ENCODE results near the gene FAM222A.

FAM222A gene

DNA sequence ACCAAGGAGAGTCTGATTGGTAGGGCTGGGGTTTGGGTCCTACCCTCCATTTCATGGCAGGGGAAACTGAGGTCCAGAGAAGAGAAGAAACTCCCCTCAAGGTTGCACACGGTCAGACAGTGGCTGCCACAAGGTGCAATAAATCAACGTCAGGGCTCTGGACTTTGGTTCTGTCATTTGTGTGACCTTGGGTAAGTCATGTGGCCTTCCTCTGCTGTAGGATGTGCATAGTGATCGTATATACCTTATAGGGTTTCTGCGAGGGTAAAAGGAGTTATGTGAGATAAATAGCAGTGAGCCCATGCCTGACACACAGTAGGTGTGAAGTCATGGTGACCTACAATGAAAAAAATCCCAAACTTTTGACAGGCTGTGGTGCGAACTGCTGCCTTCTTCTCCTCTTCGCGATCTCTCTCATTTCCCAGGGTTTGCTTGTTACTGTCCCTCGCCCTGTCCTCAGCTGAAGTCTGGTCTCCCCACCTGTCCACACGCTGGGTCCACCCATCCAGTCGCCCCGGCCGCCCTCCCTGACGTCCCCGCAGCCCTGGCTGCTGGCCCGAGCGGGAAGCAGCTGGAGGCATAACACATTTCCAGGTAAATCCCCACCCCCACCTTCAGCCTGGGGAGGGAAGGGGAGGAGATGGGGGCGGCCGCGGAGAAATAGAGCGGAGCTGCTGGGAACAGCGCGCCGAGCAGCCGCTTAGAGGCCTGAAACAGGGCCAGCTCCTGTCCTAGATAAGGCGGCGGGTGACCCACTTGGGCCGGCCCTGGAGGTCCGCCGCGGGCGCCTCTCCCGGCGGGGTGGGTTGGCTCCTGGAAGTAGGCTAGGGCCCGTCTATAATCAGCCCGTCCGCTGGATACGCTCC is 1.8 kb upstream of the FAM222A start:
- no peak for DNase-seq

DNA sequence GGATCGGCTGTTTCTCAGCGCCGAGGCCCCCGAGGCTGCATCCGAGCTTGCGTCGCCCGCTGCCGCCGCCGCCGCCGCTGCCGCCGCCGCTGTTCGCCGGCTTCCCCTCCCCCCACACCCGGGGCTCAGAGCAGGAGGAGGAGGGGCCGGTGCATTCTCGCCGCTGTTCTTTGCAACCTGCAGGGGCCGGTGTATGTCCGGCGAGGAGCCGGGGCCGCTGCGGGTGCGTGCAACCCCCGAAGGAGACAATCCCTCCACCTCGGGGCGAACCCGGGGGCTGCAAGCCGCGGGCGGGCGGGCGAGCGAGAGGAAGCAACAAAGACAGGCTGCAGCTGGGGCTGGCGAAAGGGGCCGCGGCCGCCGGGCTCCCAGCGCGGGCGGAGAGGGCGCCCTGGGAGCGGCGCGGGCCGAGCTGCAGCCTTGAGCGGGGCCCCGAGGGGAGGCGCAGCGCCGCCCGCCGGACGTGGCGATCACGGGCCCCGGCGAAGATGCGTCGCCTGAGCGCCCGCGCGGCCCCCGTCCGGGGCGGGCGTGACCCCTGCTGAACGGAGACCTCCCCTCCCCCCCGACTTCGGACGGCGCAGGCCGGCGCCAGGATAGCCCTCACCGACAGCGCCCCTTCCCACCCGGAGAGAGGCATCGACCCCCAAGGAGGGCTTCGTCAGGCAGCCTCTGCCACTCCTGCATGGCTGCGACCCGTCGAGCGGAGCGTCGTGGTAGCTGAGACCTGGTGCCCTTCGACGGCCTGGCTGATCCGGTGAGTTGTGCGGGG is 702 bp downstream of the FAM222A start:
- DNase-seq = peak; percentile 46

DNA sequence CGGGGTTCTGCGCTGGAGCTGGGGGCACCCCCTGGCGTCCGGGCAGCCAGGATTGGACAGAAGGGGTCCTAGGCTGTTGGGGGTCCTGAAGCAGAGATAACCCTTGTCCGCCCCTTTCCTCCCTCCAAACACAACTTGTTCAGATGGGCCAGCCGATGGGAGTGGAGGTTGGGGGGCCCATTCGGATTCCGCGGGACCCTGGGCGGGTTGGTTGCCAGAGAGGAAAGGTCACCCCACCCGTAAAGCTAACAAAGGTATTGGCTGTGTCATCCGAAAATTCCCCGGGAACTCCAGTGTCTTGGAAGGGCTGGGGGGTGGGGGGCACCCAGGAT is 1.3 kb downstream of the FAM222A start:
- DNase-seq = no peak

DNA sequence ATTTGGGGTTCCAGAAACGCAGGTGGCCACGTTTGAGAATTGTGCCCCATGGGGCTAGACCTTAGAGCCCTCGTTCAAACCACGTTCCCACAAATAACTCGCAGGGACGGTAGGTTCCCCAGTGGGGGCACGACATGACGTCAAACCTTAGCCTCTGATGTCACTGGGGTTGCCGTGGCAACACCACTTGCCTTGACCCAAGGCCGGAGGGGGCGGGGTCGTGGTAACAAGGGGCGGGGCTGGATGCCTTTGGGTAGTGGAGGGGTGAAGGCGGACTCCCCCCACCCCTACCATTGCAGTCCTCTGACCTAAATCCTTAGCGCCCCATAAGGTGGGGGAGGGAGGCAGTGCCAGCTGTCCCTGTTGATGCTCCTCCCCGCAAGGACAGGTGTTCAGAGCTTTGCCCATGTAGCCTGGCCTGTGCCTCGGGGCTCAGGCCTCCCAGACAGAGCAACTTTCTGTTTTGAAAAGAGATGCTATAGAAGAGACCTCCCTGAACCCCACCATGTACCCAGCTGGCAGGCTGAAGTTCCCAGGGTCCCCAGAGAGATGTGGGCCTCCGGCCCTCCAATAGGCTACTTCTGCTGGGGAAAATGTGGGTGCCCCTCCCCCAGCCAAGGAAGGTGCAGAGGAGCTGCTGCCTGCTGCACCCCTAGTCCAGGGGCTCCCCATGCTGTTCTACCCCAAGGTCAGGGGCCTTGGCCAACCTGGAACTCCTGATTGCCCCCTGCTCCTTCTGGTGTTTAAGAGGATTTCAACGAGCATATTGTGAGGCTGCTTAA is 1.9 kb downstream of the FAM222A start:
- DNase-seq = no peak

DNA sequence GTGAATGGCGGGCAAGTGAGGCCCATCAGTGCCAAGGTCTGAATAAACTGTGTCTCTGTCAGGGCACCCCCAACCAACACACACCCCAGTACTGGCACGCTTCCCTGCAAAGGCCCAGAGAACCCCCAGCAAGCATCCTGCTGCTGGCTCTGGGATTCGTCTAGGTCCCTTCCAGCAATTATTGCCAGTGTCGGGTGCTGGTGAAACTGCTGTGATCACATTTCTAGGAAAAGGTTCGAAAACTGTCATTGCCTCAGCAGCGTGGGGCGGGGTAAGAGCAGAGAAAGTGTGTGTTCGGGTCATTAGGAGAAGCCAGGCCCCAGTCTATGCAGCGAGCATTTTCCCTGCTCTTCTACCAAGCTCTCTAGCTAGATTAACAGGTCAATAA is 2.5 kb downstream of the FAM222A start:
- DNase-seq = no peak

DNA sequence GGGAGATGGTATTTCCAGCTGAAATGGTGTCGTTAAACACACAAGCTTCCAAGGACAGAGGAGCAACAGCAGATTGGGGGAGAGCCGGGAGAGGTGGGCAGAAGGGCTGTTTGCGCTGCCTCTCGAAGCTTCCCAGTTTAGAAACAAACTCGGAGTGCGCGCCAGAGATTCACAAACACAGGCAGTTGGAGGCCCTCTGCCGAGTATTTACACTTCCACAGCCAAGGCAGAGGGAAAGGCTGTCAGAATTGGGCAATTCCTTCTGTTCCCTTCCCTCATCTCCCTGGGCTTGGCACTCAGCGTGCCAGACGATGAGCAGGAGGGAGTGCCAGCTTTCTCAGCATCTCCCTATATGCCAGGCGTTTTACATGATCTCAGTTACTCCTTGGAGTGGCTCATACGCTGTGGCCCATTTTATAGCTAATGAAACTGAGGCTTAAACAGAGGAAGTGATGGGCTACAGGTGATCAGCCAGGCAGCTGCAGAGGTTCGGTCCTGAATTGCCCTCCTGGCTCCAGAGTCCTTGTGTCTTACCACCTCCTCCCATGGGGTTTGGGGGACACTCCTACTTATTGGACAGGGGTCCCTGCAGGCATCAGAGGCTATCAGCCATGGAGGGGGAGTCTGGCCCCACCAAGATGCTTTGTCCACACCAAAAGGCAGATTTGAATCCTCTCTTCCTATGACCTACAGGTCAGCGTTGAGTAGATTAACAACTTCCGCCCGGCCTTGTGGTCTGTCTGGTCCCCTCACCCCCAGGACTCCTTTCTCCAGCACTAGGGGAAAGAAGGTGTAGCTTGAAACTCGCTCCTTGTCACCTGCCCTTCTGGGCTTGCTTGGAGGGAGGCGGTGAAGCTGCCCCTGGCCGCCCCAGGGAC is 3.1 kb downstream of the FAM222A start:
- DNase-seq = no peak

DNA sequence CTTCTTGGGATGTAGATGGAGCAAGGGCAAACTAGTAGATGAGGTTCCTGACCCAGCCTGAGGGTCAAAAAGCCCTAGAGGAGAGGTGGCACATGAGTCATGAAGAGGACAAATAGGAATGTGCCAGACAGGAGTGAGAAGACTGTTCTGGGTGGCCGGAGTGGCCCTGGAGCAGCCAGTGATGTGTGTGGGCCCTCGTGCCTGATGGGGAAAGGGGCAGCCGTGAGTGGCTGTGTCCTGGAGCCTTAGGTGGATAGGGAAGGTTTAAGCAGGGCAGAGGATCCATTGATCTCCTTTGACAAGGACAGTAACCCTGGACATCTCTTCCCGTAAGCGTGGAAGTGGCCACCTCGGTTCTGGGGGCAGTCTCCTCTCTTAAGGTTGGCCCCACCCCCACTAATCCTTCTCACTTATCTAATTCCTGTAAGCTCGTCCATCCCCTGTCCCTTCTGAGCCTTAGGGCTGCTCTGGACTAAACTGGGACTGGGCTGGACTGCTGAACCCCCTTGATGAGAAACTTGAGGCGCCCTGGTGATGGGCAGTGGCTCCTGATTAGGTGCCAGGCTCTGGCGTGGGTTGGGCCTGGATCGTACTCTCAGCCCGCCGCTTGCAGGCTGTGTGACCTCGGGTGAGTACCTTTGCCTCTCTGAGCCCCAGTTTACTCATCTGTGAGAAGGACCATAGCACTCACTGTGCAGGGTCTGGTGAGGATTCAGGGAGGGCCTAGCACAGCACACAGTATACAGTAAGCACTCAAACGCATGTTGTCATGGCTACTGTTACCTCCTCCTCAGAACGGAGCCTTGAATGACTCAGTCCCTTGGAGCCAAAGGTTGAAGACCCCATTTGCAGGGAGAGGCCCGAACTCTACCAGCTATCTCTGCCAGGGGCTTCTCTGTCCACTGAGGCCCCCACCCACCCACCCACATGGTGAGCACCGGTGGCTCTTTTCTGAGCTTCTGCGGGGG is 4.0 kb downstream of the FAM222A start:
- no peak for DNase-seq

DNA sequence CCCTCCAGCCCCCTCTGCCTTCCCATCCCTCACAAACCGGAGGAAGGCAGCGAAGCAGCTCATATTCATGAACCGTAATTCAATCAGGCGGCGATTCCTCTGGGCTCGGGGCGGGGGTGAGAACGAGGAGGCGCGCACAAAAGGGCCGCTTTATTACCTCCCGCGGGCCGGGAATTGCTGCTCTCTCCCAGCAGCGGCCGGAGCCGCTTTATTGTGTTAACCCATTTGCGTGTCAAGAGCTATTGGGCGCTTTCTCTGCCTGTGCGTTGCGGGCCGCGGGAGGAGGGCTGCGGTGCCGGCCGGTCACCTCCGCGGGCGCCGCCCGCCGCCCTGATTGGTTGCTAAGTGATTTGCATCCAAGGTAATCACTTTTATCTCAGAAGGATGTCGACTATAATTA is 4.8 kb downstream of the FAM222A start:
- DNase-seq = no peak

DNA sequence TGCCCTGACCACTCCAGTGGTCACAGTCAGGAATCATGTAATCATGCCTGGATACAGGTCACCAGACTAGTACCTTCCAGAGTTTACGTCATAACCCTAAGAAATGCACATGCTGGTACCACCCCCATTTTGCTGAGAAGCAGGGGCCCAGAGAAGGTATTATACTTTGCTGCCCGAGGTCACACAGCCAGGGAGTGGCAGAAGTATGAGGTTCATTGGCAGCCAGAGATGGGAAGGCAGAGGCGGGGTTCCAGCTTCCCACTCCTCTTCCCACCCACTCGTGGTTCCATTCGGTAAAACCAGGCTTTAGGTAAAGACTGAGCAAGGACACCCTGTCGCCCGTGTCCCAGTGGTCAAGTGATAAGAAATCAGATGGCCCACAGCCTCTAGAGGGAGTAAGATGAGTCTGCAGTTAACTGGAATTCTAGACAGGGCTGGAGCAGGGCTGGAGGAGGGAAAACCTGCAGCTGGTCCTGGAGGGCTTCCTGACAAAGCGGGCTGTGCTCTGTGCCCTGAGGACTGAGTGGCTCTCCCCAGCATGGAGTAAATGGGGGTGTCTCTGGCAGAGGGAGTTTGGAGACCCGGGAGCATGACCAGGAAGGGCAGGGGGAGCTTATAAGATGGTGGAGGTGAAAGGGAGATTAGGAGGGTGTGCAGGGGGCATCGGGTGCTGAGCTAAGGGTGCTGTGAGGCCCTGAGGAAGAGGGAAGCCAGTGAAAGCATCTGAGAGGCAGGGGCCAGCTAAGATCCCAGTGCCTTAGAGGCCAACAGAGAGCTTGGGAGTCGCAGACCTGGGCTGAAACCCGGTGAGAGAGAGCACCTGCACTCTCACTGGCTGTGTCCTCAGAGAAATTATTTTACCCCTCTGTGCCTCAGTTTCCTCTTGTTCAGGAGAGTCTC is 5.7 kb downstream of the FAM222A start:
- no peak for DNase-seq

DNA sequence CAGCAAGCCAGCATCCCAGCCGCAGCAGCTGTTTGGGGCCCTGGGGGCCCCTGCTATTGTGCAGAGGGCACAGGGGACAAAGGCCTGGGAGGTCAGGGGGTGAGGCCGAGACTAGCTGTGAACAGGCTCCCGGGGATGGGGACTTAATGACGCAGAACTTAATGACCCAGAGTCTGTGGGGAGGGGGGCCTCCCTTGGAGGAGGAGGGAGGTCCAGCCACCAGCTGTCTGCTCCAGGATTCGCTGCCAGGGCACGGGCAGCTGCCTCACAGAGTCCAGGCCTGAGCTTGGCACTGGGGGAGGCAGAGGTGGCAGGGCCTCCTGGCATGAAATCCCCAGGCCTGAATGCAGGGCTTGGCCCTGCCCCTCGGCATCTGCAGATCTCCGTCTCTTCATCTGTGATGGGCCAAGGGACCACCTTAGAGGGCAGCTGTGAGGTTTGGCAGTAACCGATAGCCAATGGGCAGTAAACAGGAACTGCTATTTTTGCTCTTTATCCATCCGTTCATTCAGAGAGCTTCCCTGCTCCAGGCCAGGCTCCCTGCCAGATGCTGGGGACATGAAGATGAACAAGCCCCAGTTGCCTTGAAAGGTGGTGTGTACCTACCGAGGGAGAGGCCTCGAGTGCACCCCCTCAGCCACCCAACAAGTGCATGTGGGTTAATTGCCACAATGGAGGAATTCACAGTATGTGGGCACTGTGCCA is 6.7 kb downstream of the FAM222A start:
- no peak for DNase-seq

DNA sequence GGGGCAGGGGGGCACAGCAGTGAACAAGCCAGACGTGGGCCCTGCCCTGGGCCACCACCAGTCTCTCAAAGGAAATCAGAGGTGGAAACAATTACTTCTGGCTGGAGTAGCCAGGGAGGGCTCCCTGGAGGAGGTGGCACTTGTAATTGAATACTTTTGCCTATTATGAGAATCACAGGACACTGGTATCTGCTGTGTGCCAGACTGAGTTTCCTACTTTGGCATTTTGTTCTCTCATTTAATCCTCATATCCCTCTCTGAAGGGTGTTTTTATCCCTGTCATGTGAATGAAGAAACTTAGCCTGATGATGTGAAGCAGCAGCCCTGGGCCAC is 7.2 kb downstream of the FAM222A start:
- DNase-seq = no peak

DNA sequence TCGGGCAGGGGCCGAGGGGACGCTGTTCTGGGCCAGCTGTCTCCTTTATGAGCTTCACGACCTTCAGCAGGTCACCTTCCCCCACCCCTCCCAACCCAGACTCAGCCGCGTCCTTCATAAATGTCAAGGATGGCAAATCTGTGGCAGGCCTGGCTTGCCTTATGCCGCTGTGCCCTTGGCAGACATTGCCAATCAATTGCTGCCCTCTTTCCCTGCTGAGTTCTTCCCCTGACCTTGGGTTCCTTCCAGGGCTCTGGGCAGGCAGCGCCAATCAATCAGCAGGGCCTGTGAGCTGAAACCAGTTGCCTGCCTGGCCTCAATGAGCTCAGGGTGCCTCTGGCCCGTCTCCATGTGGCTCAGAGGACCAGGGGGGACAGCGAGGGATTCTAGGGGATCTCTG is 7.7 kb downstream of the FAM222A start:
- DNase-seq = no peak

DNA sequence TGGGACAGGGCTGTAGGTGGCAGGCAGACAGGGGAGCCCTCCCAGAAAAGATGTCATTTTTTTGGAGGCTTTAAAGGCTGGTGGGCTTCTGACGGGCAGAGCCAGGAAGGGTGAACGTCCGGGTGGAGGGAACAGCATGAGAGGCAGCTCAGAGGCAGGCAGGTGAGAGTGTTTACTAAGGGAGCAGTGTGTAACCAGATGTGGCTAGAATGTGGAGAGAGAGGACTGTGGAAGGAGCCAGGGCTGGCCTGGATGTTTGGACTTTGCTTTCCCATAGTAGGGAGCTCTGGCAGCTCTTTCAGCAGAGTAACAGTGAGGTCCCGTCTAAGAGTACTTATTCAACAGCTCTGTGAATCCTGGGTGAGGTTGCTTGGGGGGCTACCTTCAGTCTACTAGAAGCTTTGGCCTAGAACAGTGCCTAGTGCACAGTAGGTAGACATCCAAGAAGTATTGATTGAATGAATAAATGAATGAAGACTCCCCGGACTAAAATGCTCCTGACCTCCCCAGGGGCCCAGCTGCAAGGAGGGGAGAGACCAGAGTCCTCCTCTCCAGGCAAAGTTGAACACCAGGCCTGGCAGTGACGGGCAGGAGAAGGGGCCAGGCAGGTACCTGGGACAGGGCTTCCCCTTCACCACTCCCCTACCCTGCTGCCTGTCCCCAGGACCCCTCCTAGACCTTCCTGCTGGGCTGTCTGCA is 8.5 kb downstream of the FAM222A start:
- no peak for DNase-seq

DNA sequence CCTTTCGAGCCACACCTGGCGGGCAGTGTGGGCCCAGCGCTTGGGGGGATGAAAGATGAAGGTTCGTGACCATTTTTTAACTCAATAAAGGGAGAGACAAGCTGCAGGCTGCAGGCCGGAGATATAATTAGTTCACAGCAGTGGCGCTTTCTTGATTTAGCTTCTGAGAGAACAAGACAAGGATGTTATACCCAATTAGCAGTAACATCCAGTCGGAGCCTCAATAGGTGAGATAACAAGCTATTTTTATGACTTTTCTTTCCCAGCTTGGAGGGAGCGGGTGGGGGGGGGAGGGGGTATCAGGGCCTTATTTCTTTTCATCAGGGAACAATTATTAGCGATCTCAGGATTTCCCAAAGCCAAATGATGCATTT is 9.1 kb downstream of the FAM222A start:
- no peak for DNase-seq

DNA sequence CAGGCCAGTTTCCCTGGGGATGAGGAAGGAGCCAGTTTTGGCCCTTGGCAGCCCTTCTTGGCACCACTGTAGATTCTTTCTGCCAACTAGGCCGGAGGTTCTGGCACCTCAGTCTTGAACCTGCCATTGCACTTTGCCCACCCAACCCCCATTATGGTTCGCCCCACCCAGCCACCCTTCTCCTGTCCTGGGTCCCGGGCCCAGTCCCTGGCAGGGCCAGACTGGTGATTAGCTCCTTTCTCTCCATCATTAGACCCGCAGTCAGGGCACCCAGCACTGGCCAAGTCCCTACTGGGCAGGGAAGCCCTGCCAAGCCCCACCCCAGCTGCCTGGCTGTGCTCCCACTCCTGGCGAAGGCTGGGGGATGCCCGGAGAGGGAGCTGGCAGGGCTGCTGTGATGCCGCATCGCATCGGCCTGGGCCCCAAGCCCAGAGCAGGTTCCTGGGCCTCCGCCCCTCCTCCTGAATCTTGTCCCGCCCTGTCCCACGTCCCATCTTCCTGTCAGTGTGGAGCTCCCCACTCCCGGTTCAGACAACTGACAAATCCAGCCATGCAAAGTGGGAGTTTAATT is 9.8 kb downstream of the FAM222A start:
- no peak for DNase-seq

DNA sequence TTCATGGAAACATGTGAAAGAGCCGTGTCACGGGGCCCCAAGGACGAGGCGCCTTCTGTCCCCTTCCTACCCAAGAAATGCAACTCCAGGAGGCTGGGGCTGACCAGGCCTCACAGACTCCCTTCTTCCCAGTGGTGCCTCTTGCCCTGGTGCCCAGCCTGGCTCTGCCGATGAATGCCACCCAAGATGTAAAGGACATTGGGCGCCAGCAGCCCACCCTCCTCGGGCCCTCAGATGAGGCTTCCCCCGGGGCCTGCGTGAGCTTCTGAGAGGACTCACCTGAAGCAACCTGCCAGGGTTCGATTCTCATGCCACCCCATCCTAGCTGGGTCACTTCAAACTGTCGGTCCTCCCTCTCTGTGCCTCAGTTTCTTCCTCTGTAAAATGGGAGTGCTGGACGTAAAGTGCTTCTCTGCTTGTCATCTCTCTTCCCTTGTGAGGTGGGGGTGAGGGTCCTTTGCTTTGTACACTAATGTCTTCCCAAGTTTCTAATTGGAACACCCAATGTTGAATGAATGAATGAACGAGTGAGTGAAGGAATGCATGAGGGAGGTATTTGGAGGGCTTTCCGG is 10.8 kb downstream of the FAM222A start:
- no peak for DNase-seq

DNA sequence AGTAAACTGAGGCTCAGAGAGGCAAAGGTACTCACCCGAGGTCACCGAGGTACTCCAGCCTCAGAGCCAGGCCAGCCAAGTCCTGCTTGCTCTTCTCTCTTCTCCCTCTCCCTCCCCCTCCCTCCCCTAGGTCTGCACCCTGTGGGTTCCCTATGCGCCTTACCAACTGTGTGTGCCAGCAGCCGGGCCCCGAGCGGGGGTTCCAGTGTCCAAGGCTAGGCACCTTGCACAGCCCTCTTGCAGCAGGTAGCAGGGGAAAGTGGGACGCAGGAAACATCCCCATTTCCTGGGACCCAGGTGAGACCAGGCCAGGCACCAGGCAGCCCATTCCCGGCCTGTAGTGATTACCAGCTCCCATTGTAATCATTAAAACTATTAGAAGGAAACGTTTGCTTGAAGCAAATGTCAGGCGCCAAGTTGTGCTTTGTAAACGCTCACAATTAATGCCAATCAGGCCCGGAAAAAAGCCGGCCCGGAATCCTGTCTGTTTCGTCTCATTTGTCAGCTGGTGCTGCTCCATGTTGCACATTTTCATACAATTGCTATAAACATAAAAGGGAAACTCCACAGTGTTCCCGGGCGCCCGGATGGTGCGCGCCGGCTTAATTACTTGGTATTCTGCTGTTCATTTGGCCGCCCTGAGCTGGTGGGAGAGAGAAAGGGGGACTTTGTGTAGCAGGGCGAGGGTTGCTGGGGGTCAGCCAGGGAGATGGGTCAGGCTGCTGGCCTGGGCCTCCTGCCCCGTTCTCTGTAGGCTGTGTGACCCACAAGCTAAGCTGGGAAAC is 11.9 kb downstream of the FAM222A start:
- no peak for DNase-seq

DNA sequence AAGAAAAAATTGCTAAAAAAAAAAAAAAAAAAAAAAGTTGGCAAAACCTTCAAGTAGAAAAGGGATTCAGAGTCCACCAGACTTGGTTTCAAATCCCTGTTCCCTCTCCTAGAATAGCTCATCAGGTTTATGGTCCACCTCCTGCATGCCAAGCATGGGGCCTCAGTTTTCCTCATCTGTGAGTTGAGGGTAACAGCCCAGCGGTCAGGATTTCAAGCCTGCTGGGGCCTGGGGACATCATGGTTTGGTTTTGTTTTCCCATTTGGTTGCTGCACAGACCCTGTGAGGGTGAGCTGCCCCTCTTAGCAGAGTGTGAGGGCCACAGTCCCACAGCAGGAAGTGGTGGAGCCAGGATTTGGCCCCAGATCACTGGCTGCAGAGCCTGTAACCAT is 12.5 kb downstream of the FAM222A start:
- DNase-seq = no peak

All from activated CD4-positive, alpha-beta T cell treated with anti-CD3 and anti-CD28 coated beads for 1 hour (primary cell).